CD4-positive, alpha-beta T cell treated with Interleukin-17A for 1 hour (primary cell): ENCODE data around the gene ANKRD11.

Source experiments
- DNase-seq: peaks from one replicate; pipeline ENCODE4 v3.0.0-alpha.2; 2020

ANKRD11 gene

GRCh38 chr16:89490439-89491237 is at the start of gene ANKRD11:
ANKRD11 (minus strand) TSS chr16:89490561; CDS start chr16:89317019, 173,542 bp downstream.
- peak; percentile 99 for DNase-seq

- DNase-seq, result no peak
These were observed 47.9 kb upstream of the ANKRD11 start for GRCh38 chr16:89538286-89538685.

GRCh38 chr16:89537549-89537925 is 47.2 kb upstream of the ANKRD11 start:
- no peak for DNase-seq

GRCh38 chr16:89536886-89537548 is 46.7 kb upstream of the ANKRD11 start:
- no peak for DNase-seq

GRCh38 chr16:89536371-89536770 is 46.0 kb upstream of the ANKRD11 start:
- no peak for DNase-seq

- DNase-seq, result peak; percentile 51
These were observed 43.9 kb upstream of the ANKRD11 start for GRCh38 chr16:89534252-89534756.

- no peak for DNase-seq
These were observed 41.6 kb upstream of the ANKRD11 start for GRCh38 chr16:89531821-89532526.

DNA sequence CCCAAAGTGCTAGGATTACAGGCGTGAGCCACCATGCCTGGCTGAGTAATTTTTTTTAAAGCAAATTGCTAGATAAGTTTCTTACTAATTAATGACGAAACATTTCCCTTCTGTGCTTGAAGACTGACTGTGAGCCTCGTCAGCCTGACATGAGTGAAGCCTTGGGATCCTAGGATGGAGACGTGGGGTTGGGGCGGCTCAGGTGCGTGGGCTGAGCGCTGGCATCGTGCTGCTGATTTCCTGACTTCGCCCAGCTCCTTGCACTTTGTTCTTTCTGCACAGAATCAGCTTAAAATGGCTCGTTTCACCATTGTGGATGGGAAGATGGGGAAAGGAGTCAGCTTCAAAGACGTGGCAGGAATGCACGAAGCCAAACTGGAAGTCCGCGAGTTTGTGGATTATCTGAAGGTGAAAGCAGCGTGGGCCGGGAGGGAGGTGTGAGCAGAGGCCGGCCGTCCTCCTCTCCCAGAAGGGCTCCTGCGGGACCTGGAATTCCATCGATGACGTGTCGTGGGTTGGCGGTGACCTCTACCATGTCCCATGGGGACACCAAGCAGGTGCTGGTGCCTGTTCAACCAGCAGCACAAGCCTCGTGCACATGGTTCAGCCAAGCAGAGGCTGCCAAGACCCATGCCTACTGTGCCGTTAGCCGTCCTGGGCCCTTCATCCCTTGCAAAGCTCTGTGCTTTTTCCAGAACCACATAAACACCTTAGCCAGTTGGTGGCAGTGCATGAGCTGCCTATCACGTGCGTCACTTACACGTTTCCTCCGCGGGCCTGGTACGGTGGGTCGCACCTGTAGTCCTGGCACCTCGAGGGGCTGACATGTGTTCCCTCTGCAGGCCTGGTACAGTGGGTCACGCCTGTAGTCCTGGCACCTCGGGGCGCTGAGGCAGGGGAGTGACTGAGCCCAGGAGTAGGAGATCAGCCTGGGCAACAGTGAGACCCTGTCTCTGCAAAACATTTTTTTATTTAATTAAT is 40.3 kb upstream of the ANKRD11 start:
- DNase-seq, result no peak

DNA sequence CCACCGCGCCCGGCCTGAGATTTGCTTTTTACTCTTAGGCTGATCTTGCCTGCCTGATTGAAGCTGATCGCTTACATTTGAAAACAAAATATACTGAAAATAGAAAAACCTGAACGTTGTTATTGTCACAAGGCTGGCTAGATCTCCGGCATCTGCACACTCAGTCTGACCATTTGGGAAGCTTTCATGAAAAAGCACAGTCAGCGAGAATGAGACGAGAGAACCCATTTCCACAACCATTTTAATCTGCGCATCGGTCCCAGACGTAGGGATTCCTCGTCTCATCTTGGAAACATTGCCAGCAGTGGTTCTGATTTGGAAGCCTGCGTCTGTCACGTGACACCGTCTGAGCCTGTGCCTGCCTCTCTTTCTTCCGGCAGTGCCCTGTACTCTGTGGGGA is 38.7 kb upstream of the ANKRD11 start:
- DNase-seq, result no peak

DNA sequence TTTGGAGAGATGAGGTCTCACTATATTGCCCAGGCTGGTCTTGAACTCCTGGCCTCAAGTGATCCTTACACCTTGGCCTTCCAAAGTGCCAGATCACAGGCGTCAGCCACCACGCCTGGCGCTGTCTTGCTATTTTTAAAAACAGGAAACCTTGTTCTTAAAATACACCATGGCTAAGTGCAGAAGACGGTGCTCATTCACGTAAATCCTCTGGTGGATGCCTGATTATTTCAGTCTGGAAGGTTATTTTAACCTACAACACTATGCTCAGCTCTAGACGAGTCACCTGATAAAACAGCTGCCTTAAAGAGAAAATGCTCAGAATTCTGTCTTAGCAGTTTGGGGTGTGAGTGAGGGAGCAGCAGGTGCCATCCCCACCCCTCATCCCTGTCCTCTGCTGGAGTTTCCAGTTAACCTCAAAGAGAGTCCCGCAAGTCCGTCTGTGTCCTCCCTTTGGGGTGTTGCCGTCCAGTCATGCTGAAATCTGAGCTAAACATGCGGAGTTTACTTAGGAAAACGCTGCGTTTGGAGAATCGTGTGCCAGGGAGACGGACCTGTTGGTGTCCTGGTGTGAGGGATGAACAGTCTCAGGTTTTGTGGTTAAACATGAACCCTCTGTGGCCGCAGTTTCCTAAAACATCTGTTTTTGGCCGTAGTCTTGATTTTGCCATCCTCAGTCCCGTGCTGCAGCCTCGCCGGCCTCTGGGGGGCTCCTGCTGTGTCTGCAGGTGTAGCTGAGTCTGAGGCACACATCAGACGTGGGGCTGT is 35.0 kb upstream of the ANKRD11 start:
- no peak for DNase-seq

- no peak for DNase-seq
These were observed 33.5 kb upstream of the ANKRD11 start for GRCh38 chr16:89523680-89524344.

- no peak for DNase-seq
These were observed 31.9 kb upstream of the ANKRD11 start for GRCh38 chr16:89522287-89522686.

DNA sequence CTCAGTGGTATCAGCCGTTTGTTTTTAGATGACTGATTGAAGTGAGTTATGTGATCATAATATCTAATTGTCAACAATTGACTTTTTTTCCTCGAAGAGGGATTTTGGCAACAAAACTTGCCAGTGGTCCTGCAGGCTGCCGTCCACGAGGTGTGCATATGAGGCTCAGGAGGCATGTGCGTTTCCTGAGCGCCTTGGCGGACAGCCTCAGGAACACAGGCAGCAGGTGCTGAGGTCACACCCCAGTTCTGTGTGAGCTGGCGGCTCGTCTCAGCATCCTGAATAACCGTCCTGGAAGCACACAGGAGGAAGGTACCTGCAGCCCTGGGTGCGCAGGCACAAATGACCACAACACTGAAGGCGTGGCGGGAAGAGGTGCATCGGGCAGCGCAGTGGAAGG is 29.5 kb upstream of the ANKRD11 start:
- DNase-seq, result no peak

DNA sequence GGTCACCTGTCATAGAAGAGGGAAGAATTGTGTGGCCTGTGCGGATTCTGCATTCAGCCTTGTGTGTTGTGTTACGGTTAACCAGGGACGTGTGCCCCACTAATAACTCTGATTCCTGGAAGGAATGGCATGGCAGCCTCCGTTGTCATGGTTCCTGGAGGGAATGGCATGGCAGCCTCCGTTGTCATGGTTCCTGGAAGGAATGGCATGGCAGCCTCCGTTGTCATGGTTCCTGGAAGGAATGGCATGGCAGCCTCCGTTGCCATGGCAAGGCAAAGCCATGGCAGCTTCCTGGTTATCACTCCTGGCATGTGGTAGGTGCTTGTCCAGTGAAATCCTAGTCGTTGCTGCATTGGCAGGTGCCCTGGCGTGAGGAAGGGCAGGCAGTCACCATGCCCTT is 26.8 kb upstream of the ANKRD11 start:
- no peak for DNase-seq

DNA sequence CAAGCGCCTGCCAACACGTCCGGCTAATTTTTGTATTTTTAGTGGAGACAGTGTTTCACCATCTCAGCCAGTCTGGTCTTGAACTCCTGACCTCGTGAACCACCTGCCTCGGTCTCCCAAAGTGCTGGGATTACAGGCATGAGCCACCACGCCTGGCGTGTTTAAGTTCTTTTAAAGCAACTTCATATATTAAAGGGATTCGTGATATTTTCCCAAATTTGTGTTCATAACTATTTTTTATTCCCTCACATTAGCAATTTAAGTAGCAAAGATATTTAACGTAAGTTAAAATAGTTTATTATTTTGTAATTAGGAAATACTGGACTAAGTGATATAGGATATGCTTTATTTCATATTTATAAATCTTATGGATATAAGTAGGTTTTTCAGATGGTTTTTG is 22.1 kb upstream of the ANKRD11 start:
- no peak for DNase-seq

- DNase-seq, result no peak
These were observed 21.0 kb upstream of the ANKRD11 start for GRCh38 chr16:89511374-89511773.

DNA sequence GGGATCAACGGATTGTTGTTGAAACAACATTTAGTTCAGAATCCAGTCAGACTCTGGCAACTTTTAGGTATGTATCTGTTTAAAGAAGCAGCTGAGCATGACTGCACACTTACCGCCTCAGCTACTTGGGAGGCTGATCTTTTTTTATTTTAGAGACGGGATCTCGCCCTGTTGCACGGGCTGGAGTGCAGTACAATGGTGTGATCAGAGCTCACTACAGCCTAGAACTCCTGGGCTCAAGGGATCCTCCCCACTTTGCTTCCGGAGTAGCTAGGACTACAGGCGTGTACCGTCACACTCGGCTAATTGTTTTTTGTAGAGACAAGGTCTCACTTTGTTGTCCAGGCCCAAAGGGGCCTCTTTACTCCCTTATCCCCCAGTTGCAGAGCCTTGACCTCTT is 20.2 kb upstream of the ANKRD11 start:
- DNase-seq, result no peak

DNA sequence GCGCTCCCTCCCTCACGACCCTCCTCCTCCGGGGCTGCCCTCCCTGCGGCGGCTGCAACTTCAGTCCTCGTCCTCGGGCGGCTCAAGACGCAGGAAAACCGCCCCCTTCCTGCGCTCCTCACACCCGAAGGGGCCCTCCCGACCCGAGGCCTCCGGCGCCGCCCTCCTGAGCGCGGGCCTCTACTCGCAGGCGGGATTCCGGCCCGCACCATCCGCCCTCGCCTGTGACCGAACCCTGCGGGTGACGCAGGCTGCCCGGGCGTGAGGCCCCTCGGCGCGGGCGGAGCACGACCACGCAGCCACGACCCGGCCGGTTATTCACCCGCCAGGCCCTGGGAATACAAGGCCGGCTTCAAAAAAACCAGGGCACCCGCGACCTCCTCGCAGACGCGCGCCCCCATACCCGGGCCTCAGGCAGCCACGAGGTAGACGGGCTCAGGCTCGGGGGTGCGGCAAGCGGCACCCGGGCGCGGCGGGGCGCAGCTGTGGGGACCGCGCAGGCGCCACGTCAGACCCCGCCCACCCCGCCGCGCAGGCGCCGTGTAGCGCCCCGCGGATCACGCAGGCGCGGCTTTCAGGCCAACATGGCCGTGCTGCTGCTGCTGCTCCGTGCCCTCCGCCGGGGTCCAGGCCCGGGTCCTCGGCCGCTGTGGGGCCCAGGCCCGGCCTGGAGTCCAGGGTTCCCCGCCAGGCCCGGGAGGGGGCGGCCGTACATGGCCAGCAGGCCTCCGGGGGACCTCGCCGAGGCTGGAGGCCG is 17.7 kb upstream of the ANKRD11 start, which contains the start of gene SPG7:
Gene SPG7, plus strand, starts transcription at position 570 of the 757 bp plus-strand sequence. Its CDS starts 15 bp downstream, at position 585.
- peak; percentile 91 for DNase-seq

DNA sequence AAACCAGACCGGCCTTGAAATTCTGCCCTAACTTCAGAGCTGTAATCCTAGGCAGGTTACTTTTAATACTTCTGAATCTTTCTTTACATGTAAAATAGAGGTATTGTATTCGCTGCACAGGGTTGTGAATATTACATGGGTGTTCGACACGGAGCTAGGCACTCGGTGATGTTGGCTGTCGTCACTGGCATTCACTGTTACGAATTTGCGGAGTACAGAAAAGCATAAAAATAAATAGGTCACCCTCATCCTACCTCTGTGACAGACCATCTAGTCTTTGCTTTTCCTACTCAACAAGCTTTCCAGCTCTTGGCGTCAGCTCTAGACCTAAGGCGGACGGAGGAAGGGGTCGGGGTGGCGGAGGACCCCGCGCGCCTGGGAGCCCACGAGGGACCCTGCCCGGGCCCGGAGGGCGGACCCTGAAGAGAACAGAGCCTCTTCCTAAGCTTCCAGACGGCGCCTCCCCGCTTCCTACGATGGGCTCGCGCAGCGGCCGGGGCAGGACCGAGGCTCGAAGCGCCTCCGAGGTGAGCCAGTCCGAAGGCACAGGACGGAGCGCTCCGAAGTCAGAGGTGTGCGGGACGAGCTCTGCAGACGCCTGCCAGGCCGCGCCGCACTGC is 17.0 kb upstream of the ANKRD11 start:
- no peak for DNase-seq

DNA sequence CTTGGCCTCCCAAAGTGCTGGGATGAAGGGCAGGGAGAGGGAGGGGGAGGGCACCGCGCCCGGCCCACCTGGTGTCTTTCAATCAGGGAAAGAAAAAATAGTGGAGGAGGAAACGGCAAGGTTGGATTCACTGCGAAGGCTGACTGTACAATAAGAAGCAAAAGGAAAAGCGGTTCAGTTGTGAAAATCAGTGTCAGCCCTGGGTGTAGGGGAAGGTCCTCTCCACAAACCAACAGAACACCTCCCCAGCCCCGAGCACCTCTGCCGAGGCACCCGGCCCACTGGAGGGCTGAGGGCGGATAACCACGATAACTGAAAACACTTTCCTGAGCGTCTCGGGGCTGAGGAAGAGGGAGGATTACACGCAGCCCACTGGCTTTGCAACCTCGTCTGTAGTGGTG is 16.4 kb upstream of the ANKRD11 start:
- DNase-seq, result peak; percentile 50
